Glomerular visceral epithelial cell (primary cell): ENCODE measurements around the gene GMPR.
A peak's percentile ranks its signal among the peaks of the same experiment; 100 is the strongest.

ENCODE experiments used
- DNase-seq: peaks from one replicate; pipeline ENCODE4 v3.0.0-alpha.2; 2016; ENCODE audit errors: extremely low spot score

Gene GMPR

DNA sequence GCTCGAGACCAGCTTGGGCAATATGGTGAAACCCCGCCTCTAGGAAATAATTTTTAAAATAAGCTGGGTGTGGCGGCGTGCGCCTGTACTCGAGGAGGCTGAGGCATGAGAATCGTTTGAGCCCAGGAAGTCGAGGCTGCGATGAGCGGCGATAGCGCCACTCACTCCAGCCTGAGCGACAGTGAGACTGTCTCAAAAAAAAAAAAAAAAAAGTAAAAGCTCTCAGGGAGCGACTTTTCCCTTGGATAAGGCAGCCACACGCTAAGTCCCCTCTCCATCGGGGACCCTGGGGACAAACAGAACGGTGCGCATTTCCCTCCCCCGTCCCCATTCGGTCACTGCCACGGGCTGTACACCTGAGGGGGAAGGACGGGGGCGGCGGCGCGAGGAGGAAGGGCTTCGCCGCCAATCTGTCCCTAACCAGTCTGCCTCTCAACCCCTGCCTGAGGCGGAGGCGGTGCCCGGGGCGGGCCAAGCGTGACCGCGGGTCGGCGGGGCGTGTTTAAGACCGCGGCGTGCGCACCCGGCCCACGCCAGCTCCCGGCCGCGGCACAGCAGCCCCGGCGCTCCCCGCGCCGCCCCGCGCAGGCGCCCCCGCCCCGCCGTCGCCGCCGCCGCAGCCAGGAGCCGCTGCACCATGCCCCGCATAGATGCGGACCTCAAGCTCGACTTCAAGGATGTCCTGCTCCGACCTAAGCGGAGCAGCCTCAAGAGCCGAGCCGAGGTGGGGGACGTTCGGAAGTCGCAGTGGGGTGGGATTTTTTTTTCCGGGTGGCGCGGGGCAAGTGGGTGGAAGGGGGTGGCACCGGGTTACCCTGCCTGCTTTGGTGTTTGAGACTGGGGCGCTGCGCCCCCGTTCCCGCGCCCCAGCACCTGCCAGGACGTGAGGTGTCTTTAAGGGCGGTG, at the start of gene GMPR:
Gene GMPR (plus strand): TSS at position 531 of the 906 bp plus-strand sequence. CDS start 107 bp downstream, at position 638.
- DNase-seq = peak; percentile 49

DNA sequence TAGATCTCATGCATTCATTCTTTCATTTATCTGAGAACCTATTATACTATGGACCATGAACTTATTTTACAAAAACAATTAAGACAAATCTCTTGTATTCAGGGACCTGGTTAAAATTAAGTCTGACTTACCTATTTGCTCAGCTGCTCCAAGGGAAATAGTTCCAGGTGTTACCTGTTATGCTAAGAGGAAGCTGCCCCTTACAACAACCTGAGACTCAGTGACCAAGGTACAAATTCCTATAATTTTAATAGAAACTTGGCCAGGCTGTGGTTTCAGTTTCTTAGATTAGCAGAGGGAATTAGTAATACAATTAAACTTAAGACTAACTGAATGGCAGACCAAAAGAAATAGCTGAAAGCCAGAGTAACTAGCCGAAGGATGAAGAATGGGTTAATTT, 48.2 kb upstream of the GMPR start:
- DNase-seq = no peak

DNA sequence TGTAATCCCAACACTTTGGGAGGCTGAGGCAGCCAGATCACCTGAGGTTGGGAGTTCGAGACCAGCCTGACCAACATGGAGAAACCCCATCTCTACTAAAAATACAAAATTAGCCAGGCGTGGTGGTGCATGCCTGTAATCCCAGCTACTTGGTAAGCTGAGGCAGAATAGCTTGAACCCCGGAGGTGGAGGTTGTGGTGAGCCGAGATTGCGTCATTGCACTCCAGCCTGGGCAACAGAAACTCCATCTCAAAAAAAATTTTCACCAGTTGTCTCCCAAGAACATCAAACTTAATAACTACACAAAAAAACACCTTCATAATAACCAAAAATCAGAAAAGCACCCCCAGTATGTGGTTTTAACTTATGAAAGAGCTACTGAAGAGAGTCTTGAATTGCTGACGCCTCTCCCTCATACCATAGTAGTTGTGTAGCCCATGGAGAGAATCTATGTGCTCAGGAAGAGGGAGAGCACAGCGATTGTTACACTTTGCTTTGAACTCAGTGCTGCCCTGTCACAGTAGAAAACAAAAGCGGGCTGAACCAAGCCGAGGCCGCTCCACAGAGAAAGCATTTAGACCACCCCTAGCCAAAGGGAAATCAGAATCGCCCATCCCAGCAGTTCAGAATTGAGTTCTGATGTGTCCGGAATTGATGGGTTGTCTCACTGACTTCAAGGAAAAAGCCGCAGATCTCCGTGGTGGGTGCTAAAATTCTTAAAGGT, 42.0 kb upstream of the GMPR start:
- DNase-seq = no peak

DNA sequence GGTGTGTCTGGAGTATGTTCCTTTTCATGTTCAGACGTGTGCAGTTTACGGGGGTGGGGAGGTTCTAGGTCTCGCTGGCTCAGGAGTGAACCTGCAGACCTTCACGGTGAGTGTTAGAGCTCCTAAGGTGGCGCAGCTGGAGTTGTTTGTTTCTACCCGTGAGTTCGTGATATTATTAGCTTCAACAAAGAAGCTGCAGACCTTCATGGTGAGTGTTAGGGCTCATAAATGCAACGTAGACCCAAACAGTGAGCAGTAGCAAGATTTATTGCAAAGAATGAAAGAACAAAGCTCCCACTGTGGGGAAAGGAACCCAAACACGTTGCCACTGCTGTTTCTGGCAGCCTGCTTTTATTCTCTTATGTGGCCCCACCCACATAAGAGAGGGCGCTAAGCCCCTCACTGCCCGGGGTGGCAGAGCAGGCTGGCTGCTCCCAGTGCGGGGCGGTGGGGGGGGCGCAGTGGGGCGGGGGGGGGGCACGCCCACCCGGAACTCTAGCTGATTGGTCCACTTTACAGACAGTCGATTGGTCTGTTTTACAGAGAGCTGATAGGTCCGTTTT, 41.3 kb upstream of the GMPR start:
- DNase-seq = no peak

DNA sequence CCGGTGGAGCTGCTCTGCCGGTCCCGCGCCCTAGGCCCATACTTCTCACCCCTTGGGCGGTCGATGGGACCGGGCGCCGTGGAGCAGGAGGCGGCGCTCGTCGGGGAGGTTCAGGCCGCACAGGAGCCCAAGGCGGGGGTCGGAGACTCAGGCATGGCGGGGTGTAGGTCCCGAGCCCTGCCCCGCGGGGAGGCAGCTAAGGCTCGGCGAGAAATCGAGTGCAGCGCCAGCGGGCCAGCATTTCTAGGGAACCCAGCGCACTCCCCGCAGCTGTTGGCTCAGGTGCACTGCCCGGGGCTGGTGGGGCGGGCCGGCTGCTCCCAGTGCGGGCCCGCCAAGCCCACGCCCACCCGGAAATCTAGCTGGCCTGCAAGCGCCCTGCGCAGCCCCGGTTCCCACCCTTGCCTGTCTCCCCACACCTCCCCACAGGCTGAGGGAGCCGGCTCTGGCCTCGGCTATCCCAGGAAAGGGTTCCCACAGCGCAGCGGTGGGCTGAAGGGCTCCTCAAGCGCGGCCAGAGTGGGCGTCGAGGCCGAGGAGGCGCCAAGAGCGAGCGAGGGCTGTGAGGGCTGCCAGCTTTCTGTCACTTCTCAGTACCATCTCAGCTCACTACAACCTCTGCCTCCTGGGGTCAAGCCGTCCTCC, 40.2 kb upstream of the GMPR start:
- DNase-seq = no peak

DNA sequence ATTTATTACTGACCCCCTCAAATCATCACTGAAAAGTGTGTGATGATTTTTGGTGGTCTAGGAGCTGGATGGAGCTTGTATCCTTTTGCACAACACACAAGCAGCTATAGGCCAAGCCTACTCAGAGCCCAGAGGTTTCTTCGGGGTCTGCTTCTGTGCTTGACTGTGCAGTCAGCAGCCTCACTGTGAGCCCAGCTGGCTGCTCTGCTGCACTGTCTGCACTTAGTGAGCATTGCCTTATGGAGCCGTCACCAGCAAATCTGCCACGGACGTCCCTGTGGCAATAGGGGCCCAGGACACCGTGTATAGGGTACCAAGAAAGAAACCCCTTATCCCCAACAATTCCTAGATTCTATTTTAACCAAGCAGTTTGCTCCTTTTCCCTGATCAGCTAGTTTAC, 38.6 kb upstream of the GMPR start:
- DNase-seq = no peak

DNA sequence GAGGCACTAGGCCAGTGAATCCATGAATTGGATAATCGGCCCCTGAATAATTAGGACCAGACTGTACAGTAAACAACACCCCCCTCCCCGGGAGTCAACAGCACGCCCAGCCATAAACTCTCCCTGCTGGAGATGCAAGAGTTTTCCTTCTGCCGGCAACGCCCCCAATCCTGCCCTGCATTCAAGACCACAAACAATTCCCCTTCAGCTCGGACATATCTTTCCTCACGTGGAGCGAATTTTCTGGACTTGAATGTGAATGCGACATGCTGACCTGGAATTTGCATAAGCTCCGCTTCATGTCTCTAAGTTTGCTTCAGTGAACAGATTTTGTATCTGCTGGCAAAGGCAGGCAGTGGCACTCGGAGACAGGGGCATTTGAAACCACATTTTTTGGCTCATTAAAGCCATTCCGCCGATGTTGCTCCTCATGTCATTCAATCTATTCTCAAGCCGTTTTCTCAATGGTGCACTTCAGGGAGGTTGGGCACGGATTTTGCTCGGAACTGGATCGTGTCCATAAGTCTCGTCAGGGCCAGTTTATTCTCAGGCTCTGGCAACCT, 38.0 kb upstream of the GMPR start:
- DNase-seq = no peak

DNA sequence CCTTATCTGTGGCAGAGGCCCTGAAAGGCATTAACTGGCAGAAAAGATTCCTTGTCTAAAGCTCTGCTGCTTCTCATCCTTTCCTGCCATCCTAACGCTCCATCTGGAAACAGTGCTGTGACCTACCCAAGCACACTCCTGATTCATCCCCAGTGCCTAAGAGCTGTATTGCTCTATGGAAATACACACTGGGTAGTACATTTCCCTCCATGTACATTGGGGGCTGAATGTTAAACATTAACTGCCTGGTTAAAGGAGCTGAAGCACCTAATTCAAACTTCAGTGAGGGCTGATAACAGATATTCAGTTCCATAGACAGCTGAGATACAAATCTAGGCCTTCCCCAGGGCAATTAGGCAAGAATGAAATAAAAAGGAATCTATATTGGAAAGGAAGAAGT, 36.7 kb upstream of the GMPR start:
- no peak for DNase-seq

DNA sequence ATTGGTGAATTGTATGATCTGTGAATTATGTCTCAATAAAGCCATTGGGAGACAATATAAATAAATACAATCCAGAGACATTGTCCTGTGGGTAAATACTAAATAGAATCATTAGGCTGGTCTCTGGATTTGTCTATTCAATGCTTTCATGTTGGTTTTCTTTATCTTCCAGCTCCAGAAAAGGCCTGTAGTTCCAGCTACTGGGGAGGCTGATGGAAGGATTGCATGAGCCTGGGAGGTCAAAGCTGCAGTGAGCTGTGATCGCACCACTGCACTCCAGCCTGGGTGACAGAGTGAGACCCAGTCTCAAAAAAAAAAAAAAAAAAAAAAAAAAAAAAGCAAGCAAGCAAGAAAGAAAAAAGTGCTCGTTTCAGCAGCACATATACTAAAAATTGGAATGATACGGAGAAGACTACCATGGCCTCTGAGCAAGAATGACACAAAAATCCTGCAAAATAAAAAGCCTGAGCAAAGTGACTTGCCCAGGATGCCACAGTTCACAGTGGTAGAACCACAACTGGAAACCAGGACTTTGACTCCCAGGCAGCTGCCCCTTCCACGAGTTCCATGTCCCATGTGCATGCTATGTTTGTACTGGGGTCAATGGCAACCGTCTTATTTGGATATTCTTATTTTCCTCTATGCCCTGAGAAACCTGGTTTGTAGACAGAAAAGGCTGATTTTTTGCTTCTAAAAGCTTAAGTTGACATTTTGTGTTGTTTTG, 33.6 kb upstream of the GMPR start:
- no peak for DNase-seq

DNA sequence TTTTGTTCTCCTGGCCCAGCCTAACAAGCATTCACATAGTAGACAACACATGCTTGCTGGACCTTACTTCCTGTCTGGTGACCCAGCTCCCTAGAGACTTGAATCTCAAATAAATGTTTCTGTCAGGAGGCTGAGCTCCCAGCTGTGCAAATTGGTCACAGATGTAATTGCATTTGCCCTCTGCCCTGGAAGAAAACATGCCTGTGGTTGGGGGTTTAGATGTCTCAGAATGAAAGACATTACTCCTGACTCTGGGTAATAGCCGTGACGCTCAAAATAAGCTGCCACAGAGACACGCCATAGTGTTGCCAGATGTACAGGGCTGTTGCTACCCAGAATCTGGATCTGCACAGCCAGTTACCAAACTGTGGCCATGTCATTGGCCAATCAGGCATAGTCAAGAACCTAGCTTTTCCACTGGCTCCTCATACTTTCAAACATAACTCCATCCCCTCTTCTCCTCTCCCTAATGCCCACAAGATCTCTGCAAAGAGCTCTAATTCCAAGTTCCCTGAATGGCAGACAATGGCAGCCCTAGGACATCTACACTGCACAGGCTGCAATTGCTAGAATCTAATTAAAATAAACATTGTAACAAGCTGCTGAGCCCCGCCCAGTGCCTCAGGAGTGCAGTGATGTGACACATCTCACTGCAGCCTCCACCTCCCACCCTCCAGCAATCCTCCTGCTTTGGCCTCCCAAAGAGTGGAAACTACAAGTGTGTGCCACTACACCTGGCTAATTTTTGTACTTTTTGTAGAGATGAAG, 32.8 kb upstream of the GMPR start:
- DNase-seq = peak; percentile 22

DNA sequence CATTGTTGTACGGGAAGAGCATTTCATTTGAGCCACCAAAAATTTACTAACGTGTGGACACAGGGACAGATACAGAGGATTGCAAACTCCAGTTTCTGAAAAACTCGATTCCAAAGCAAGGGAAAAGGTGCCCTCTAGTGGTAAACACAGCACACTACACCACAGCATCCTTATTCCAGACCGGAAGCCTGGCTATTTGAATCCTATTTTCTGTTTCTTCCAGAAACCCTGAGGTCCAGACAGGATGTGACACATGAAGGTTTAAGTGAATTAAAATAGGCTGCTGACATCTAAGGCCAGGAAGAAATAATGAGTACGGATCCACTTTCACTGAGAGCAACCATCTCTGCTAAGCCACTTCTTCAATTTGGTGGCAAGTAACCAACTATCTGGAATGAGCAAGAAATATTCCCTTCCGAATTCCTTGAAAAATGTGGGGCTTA, 31.8 kb upstream of the GMPR start:
- peak; percentile 72 for DNase-seq

DNA sequence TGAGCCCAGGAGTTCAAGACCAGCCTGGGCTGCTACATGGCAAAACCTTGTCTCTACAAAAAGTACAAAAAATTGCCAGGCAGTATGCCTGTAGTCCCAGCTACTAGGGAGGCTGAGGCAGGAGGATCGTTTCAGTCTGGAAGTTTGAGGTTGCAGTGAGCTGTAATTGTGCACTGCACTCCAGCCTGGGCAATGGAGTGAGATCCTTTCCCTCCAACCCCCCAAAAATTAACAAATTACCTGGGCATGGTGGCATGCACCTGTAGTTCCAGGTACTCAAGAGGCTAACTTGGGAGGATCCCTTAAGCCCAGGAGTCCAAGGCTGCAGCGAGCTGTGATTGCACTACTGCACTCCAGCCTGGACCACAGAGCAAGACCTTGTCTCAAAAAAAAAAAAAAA, 29.4 kb upstream of the GMPR start:
- DNase-seq = no peak

DNA sequence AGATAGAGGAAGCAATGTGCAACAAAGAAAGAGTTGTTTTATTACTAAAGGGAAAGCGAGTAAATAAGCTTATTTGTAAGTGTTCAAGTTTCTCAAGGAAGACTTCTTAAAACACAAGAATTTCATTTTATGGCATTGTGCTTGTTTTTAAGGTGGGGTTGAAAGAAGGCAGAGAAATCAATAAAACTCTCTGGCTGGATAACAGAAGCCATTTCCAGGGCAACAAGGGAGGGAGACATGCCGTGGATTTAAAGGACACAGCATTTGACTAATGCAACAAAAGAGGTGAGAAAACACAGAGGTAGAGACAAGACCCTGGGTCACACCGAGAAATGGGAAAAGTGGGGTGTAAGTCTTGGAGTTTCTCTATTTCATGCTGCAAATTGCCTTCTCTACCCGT, 28.8 kb upstream of the GMPR start:
- no peak for DNase-seq

DNA sequence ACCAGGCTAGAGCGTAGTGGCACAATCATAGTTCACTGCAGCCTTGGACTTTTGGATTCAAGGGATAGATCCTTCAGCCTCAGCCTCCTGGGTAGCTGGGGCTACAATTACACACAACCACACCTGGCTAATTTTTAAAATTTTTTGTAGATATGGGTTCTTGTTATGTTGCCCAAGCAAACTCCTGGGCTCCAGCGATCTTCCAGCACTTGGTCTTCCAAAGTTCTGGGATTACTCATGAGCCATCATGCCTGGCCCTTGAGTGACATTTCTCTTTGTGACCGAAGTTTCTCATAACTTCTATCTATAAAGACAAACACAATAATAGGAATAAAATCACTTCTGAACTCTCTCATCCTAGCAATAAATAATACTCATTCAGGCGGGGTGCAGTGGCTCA, 26.1 kb upstream of the GMPR start:
- DNase-seq = no peak

DNA sequence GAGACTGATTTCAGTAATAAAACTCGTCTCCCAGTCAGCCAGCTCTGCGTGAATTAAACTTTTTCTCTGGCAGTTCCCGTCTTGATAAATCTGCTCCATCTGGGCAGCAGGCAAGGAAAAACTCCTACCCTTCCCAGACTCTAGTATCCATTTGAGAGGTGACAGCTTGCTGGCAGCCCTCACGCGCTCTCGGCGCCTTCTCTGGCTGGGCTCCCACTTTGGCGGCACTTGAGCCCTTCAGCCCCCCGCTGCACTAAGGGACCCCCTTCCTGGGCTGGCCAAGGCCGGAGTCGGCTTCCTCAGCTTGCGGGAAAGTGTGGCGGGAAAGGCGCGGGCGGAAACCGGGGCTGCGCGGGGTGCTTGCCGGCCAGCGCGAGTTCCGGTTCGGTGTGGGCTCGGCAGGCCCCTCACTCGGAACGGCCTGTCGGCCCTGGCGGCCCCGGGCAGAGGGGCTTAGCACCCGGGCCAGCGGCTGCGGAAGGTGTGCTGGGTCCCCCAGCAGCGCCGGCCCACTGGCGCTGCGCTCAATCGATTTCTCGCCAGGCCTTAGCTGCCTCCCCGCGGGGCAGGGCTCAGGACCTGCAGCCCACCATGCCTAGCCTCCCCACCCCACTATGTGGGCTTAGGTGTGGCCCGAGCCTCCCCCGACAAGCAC, 21.8 kb upstream of the GMPR start:
- no peak for DNase-seq

DNA sequence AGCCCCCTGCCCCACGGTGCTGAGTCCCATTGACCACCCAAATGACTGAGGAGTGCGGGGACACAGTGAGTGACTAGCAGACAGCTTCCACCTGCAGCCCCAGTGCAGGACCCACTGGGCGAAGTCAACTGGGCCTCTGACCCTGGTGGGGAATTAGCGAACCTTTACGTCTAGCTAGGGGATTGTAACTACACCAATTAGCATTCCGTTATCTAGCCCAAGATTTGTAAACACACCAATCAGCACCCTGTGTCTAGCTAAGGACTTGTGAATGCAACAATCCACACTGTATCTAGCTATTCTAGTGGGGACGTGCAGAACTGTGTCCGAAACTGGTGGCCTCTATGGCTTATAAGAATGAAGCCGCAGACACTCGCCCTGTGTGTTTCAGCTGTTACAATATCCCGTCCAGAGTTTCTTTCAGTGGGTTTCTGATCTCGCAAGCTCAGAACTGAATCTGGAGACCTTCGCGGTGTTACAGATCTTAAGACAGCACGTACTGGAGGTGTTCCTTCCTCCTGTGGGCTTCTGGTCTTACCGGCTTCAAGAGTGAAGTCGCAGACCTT, 21.1 kb upstream of the GMPR start:
- no peak for DNase-seq

DNA sequence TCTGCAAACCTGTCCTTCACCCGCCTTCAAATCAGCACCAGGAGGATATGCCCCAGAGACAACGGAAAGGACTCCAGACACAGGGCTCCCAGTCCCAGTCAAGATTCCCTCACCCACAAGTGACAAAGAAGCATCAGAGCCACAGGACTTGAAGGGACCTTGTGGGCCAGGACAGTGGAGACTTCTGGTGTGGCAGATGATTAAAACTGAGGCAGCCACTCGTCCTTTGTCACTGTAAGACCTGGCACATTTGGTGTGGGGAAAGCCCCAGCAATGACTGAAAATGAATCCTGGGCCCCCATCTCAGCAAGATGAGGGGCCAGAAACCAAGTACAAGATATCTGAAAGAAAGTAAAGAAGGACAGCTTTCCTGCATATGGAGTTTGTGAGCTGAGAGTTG, 15.6 kb upstream of the GMPR start:
- DNase-seq = no peak

DNA sequence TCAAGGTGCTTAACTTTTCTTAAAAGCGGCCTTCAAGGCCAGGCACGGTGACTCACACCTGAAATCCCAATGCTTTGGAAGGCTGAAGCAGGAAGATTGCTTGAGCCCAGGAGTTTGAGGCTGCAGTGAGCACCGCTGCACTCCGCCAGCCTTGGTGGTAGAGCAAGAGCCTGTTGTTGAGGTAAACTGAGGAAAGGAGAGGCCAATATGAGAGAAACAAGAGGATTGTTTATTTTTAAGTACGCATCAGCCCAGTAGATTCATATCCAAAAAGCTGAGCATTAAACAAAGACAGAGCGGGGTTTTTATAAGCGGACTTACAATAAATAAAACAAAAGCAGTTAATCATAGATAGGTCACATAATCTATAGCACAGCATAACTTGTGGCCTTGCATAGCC, 15.0 kb upstream of the GMPR start:
- DNase-seq = no peak

DNA sequence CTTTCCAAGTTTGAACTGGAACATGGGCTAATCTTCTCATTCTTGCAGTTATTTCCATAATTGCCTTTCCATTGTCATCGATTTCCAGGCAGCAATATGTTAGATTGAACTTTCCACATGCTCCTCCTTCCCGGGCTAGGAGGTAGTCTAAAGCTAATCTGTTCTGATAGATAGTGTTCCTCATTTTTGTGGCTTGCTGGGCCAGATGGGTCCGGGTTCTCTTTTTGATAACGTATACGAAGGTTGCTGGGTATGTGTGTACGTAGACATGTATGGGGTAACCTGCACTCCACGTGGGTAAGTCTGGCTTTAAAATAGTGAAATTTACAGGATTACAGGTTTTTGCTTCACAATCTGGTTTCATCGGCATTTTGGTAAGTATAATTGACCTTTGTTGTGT, 14.0 kb upstream of the GMPR start:
- DNase-seq = no peak
